Islet precursor cell (in vitro differentiated cells): Measurements from ENCODE around the gene COL23A1.
A peak's percentile ranks its signal among the peaks of the same experiment; 100 is the strongest.
"Not testable (repeated sequence)": the region's sequence is repeated elsewhere in the genome, so short reads cannot be mapped to it uniquely, and the experiment has no call there.

Experiments
- DNase-seq: peaks from one replicate; pipeline ENCODE4 v3.0.0-alpha.2; 2018

The COL23A1 gene

GRCh38 chr5:178201221-178201926 lies 388.8 kb downstream of the COL23A1 start:
- DNase-seq = peak; percentile 36

- peak; percentile 40 for DNase-seq
These were observed 390.4 kb downstream of the COL23A1 start for GRCh38 chr5:178199581-178200434.

- no peak for DNase-seq
These were observed 391.5 kb downstream of the COL23A1 start for GRCh38 chr5:178198706-178199105.

GRCh38 chr5:178198151-178198550 lies 392.0 kb downstream of the COL23A1 start:
- DNase-seq = not testable (repeated sequence)

- DNase-seq = peak; percentile 59
These were observed 393.2 kb downstream of the COL23A1 start for GRCh38 chr5:178196986-178197385.

GRCh38 chr5:178196281-178196812 lies 393.8 kb downstream of the COL23A1 start:
- DNase-seq = no peak

GRCh38 chr5:178194026-178194425 lies 396.2 kb downstream of the COL23A1 start:
- no peak for DNase-seq

GRCh38 chr5:178193251-178193809 lies 396.9 kb downstream of the COL23A1 start:
- no peak for DNase-seq

- DNase-seq = no peak
These were observed 397.4 kb downstream of the COL23A1 start for GRCh38 chr5:178192787-178193186.

- no peak for DNase-seq
These were observed 397.9 kb downstream of the COL23A1 start for GRCh38 chr5:178192244-178192643.

GRCh38 chr5:178191661-178192060 lies 398.5 kb downstream of the COL23A1 start:
- DNase-seq = no peak

- DNase-seq = no peak
These were observed 400.8 kb downstream of the COL23A1 start for GRCh38 chr5:178189433-178189832.
